ENCODE measurements around the gene SNTG2. TPM values are rescaled to one million over a fixed set of nuclear protein-coding genes. Genes with fewer than 3 reads are reported as not detected.

The SNTG2 gene
- total and polyA plus RNA-seq, 2 of the 13 experiments (the other 11 are each of a cell fraction or from before 2014, with no cell fraction given) = not detected

DNA sequence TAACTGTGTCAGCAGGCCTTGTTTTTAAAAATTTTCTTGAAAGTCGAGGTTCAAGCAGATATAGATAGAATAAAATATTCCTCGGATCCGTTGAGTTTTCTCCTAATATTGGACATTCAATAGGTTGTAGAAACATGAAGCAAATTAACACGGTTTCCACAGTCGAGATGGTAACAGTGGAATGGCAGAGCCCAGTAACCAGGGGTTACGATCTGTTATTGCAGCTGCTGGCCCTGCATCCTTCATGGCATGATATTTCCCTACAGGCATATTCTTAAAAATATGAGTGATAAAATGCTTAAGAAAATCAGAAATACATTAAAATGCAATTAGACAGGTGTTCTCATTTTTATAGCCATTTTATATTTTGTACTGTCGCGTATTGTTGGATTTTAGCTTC lies 117.6 kb downstream of the SNTG2 start:
- ChIA-PET POLR2A (no interaction called here), CTCF (ENCODE audit: low intra/inter-chr PET ratio, low total read pairs) (no interaction called here)
- no TSS peak for BruUV-seq (replicated peaks)
- Histone ChIP-seq H3K4me2 (ENCODE audit: low read depth, low read length) (no peak overlapping the region), H3K36me3 (replicated peaks in 1 of 2; ENCODE audit: control insufficient read depth in 1 of 2, insufficient read depth in 2 of 2, low read length in 2 of 2) (no peaks in the 10 kb centered on the region), H4K20me1 (ENCODE audit: insufficient read depth, low read length) (no peaks in the 10 kb centered on the region), H3K9ac (ENCODE audit: insufficient read depth, low read depth, low read length) (no peak overlapping the region), H3K9me3 (ENCODE audit: low read length) (no peaks in the 10 kb centered on the region), H3K79me2 (ENCODE audit: insufficient read depth, low read length) (no peaks in the 10 kb centered on the region), H3K4me3 (replicated peaks in 1 of 3; ENCODE audit: insufficient read depth in 1 of 3, low read depth in 2 of 3, low read length in 3 of 3) (no peak overlapping the region), H3K27me3 (ENCODE audit: control insufficient read depth in 1 of 2, insufficient read depth in 2 of 2, low read length in 2 of 2) (peaks cover 0 to 18% of the 10 kb centered on the region in 2 experiments; a peak in 2 of 5 replicates), H3K27ac (ENCODE audit: extremely low read length, insufficient read depth, low read length) (no peak overlapping the region), H2AFZ (ENCODE audit: low read length) (no peak overlapping the region), H3K4me1 (ENCODE audit: insufficient read depth, low read length) (no peaks in the 10 kb centered on the region)
- ATAC-seq = no peak
- intact Hi-C loops (cut with micrococcal nuclease; ENCODE audit: unreplicated experiment) = no loop called here
- DNase-seq (ENCODE audit: low spot score) = no peak
- FAIRE-seq = no peak
- TF ChIP-seq ZNF792 (CRISPR knock-in tag; IDR thresholded peaks at IDR 0.05) (no peak), CHCHD3 (CRISPR knock-in tag; IDR thresholded peaks at IDR 0.05) (no peak)
- 21% methylated on average over 8 of the region's 8 CpGs for WGBS (ENCODE audit: low lambda C conversion rate)
- in situ Hi-C loops (cut with HindIII; ENCODE audit: extremely low pct_ligation_motif_present, low pct_unique_long_range_greater_than_20kb) = no loop called here

GRCh38 chr2:1068822-1069221 lies 118.2 kb downstream of the SNTG2 start:
- Histone ChIP-seq H3K27ac (ENCODE audit: extremely low read length, insufficient read depth, low read length) (no peak overlapping the region), H3K27me3 (ENCODE audit: control insufficient read depth in 1 of 2, insufficient read depth in 2 of 2, low read length in 2 of 2) (peaks cover 0 to 18% of the 10 kb centered on the region in 2 experiments; a peak in 2 of 5 replicates), H2AFZ (ENCODE audit: low read length) (no peak overlapping the region), H3K4me3 (replicated peaks in 1 of 3; ENCODE audit: insufficient read depth in 1 of 3, low read depth in 2 of 3, low read length in 3 of 3) (no peak overlapping the region), H3K9me3 (ENCODE audit: low read length) (no peaks in the 10 kb centered on the region), H3K36me3 (replicated peaks in 1 of 2; ENCODE audit: control insufficient read depth in 1 of 2, insufficient read depth in 2 of 2, low read length in 2 of 2) (no peaks in the 10 kb centered on the region), H3K79me2 (ENCODE audit: insufficient read depth, low read length) (no peaks in the 10 kb centered on the region), H4K20me1 (ENCODE audit: insufficient read depth, low read length) (no peaks in the 10 kb centered on the region), H3K4me1 (ENCODE audit: insufficient read depth, low read length) (no peaks in the 10 kb centered on the region), H3K9ac (ENCODE audit: insufficient read depth, low read depth, low read length) (no peak overlapping the region), H3K4me2 (ENCODE audit: low read depth, low read length) (no peak overlapping the region)
- no TSS peak for BruUV-seq (replicated peaks)
- 3% methylated on average over 7 of the region's 7 CpGs for WGBS (ENCODE audit: low lambda C conversion rate)
- intact Hi-C loops (cut with micrococcal nuclease; ENCODE audit: unreplicated experiment) (no loop called here), in situ Hi-C loops (cut with HindIII; ENCODE audit: extremely low pct_ligation_motif_present, low pct_unique_long_range_greater_than_20kb) (no loop called here)
- TF ChIP-seq, protein P1, sequence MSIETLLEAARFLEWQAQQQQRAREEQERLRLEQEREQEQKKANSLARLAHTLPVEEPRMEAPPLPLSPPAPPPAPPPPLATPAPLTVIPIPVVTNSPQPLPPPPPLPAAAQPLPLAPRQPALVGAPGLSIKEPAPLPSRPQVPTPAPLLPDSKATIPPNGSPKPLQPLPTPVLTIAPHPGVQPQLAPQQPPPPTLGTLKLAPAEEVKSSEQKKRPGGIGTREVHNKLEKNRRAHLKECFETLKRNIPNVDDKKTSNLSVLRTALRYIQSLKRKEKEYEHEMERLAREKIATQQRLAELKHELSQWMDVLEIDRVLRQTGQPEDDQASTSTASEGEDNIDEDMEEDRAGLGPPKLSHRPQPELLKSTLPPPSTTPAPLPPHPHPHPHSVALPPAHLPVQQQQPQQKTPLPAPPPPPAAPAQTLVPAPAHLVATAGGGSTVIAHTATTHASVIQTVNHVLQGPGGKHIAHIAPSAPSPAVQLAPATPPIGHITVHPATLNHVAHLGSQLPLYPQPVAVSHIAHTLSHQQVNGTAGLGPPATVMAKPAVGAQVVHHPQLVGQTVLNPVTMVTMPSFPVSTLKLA (IDR thresholded peaks at IDR 0.05) = peak; percentile 79
- TF ChIP-seq PCBP2 (optimal IDR thresholded peaks at IDR 0.05; ENCODE audit: low read depth, low read length, poor library complexity, severe bottlenecking) (no peak), KMT2A (CRISPR knock-in tag; IDR thresholded peaks at IDR 0.05) (no peak), PATZ1 (CRISPR knock-in tag; IDR thresholded peaks at IDR 0.05) (no peak)
- ATAC-seq (no peak), DNase-seq (ENCODE audit: low spot score) (no peak), FAIRE-seq (no peak)
- ChIA-PET CTCF (ENCODE audit: low intra/inter-chr PET ratio, low total read pairs) (no interaction called here), POLR2A (no interaction called here)
